Activated B cell treated with CpG ODN at 0.5 μM for 24 hours (primary cell): ENCODE data around the gene PKM. TPM values are rescaled to one million over a fixed set of nuclear protein-coding genes. Genes with fewer than 3 reads are reported as not detected.

Experiments used
- ATAC-seq: fragments of 200-7000 bp; cut with Tn5 transposase; one replicate; pipeline ENCODE4 v1.10.0; 2021; ENCODE audit warnings: low read depth, mild to moderate bottlenecking, moderate library complexity
- CTCF ChIA-PET: fragments of 350-600 bp; sonication (Branson Sonifier 250); formaldehyde crosslinking; loops from one replicate; lab custom pipeline; 2021; ENCODE audit warnings: antibody characterized with exemption; lab: Charles Lee
- POLR2A ChIA-PET: fragments of 350-600 bp; sonication (Branson Sonifier 250); formaldehyde crosslinking; loops from one replicate; lab custom pipeline; 2021; ENCODE audit warnings: antibody characterized with exemption; lab: Charles Lee
- DNase-seq: peaks from one replicate; pipeline ENCODE4 v3.0.0; 2022
- H3K27ac Mint-ChIP-seq: one replicate; pipeline ENCODE4 v1.8.0; 2020; ENCODE audit warnings: mixed read lengths
- H3K27me3 Mint-ChIP-seq: one replicate; pipeline ENCODE4 v1.8.0; 2021; ENCODE audit warnings: mixed read lengths
- H3K36me3 Mint-ChIP-seq: one replicate; pipeline ENCODE4 v1.8.0; 2021; ENCODE audit warnings: low read depth, mixed read lengths
- H3K4me1 Mint-ChIP-seq: one replicate; pipeline ENCODE4 v1.8.0; 2021; ENCODE audit warnings: mixed read lengths
- H3K4me3 Mint-ChIP-seq: one replicate; pipeline ENCODE4 v1.8.0; 2020; ENCODE audit warnings: mild to moderate bottlenecking, mixed read lengths
- H3K9me3 Mint-ChIP-seq: one replicate; pipeline ENCODE4 v1.8.0; 2020; ENCODE audit warnings: mixed read lengths
- intact Hi-C: fragments of 100-400 bp; cut with micrococcal nuclease; formaldehyde crosslinking; loops from one replicate; pipeline ENCODE4 v1.15.1; 2024
- total RNA-seq: library from RNA; stranded (reverse); gene quantifications from 2 replicates; pipeline ENCODE4 v1.2.3, GENCODE V29; 2022
- TF ChIP-seq, protein P1 (sequence below): fragments of 200-600 bp; IDR thresholded peaks from one replicate; pipeline ENCODE4 v1.8.0; 2022; ENCODE audit warnings: antibody characterized with exemption, mild to moderate bottlenecking

The PKM gene
- total RNA-seq, 1 donor from 2014 or later: 1,253 TPM

DNA sequence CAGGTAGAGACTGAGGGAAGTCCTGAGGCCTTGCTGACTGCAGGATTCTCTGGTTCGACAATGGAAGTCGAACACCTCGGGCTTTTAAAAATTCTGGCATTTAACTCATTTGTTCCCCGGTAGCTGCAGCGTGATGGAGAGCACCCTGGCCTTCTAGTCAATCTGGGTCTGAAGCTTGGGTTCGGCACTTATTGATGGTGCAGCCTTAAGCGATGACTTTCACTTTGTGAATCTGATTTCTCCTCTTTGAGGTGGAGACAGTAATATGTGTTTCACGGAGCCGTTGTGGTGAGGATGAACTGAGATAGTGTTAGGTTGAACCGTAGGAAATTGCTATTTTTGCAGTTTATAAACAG lies 42.0 kb upstream of the PKM start:
- H3K4me3 Mint-ChIP-seq: peak overlapping the region; percentile 84
- ChIA-PET POLR2A (interaction anchor here (1.2 to 8.4 kb wide), 2 partner anchors 44 to 103 kb away, joined by 6 to 113 read pairs; partner anchors contain the start of genes HEXA and PKM), CTCF (interaction anchor here (0.5 to 2.2 kb wide), 5 partner anchors 40 to 624 kb away, joined by 3 to 16 read pairs (median 6); partner anchors contain the start of gene PKM)
- intact Hi-C loops: loop anchor here (1.0 to 5.0 kb wide), 7 partner anchors 45 to 509 kb away; partner anchors contain the start of genes ADPGK, ARIH1, BBS4 and HIGD2B
- H3K27me3 Mint-ChIP-seq: no peaks in the 10 kb centered on the region
- DNase-seq (no peak), ATAC-seq (no peak)
- H3K36me3 Mint-ChIP-seq: peaks cover 21% of the 10 kb centered on the region
- no peaks in the 10 kb centered on the region for H3K9me3 Mint-ChIP-seq
- TF ChIP-seq, protein P1, sequence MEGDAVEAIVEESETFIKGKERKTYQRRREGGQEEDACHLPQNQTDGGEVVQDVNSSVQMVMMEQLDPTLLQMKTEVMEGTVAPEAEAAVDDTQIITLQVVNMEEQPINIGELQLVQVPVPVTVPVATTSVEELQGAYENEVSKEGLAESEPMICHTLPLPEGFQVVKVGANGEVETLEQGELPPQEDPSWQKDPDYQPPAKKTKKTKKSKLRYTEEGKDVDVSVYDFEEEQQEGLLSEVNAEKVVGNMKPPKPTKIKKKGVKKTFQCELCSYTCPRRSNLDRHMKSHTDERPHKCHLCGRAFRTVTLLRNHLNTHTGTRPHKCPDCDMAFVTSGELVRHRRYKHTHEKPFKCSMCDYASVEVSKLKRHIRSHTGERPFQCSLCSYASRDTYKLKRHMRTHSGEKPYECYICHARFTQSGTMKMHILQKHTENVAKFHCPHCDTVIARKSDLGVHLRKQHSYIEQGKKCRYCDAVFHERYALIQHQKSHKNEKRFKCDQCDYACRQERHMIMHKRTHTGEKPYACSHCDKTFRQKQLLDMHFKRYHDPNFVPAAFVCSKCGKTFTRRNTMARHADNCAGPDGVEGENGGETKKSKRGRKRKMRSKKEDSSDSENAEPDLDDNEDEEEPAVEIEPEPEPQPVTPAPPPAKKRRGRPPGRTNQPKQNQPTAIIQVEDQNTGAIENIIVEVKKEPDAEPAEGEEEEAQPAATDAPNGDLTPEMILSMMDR: no peak
- peak overlapping the region; percentile 86 for H3K27ac Mint-ChIP-seq
- peaks cover 36% of the 10 kb centered on the region for H3K4me1 Mint-ChIP-seq

DNA sequence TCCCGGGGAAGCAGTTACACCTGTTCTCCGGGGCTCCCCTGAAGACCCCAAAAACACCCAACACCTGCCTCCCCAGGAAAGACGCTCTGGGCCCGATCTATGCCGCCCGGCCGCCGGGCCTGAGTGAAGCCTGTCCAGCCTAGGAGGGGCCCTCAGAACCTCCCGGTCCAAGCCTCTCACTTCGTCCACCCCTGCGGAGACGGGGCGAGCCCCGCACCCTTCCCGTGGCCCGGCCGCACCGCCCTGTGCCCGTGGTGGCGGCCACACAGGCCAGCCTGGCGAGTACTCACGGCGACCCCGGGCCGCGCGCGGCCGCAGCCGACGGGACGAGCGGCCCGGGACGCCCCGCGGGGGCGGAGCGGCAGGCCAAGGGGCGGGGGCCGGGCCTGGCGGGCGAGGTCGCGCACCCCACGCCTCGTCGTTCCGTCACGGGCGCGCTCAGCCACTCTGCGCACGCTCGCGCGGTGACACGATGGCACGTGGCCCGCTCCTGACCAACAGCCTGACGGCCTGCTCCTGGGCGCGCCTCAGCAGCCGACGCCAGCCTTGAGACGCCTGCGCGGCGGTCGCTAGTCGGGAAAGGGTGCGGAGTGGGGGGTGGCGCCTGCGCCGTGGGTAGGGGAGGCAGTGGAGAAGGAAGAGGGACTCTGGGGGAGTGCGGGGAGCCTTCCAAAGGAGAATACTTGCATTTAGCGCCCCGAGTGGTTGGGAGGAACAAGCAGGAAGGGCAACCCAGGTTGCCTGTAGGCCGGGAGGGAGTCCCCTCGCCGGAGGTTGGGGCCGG lies 41.4 kb upstream of the PKM start, which contains the start of gene PARP6:
Gene PARP6 (minus strand): TSS at position 342 of the 784 bp plus-strand sequence. CDS start 5,077 bp downstream, outside the sequence.
- H3K27ac Mint-ChIP-seq: peak within 1 kb of the TSS; percentile 86
- peaks cover 25% of the 10 kb centered on the region for H3K36me3 Mint-ChIP-seq
- ATAC-seq: peak; percentile 96
- peak; percentile 95 for DNase-seq
- POLR2A ChIA-PET: interaction anchor here (1.2 to 8.4 kb wide), 2 partner anchors 43 to 104 kb away, joined by 6 to 113 read pairs; partner anchors contain the start of genes HEXA and PKM
- intact Hi-C loops: loop anchor here (1.0 to 5.0 kb wide), 7 partner anchors 44 to 510 kb away; partner anchors contain the start of genes ADPGK, ARIH1, BBS4 and HIGD2B
- peaks cover 36% of the 10 kb centered on the region for H3K4me1 Mint-ChIP-seq
- CTCF ChIA-PET: interaction anchor here (0.5 to 2.2 kb wide), 3 partner anchors 40 to 624 kb away, joined by 3 to 16 read pairs (median 6); no protein-coding TSS in a partner anchor
- TF ChIP-seq, protein P1: no peak
- H3K9me3 Mint-ChIP-seq: no peaks in the 10 kb centered on the region
- H3K4me3 Mint-ChIP-seq: peak within 1 kb of the TSS; percentile 87
- no peaks in the 10 kb centered on the region for H3K27me3 Mint-ChIP-seq

DNA sequence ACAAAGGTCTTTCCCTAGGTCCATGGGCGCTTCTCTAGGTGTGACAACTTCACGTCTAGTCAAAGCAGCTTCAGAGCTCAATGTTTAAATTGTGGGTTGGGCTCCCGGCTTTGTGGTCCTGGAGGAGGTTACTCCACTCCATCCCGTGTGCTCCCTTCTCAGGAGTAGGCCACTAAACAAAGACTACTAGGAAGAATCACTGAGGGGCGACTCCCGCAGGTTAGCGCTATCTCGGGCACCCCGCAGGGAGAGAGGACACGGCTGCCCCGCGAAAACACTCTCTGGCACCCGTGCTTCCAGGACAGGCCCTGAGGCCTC lies 40.9 kb upstream of the PKM start:
- peak overlapping the region; percentile 80 for H3K27ac Mint-ChIP-seq
- ChIA-PET CTCF (no interaction called here), POLR2A (interaction anchor here (8.4 kb wide), 1 partner anchor 42 kb away, joined by 113 read pairs; the partner anchor contains the start of gene PKM)
- no peaks in the 10 kb centered on the region for H3K27me3 Mint-ChIP-seq
- no peak for ATAC-seq
- DNase-seq: no peak
- H3K4me3 Mint-ChIP-seq: peak overlapping the region; percentile 87
- peaks cover 30% of the 10 kb centered on the region for H3K36me3 Mint-ChIP-seq
- no peaks in the 10 kb centered on the region for H3K9me3 Mint-ChIP-seq
- intact Hi-C loops: loop anchor here (1.0 to 5.0 kb wide), 7 partner anchors 44 to 510 kb away; partner anchors contain the start of genes ADPGK, ARIH1, BBS4 and HIGD2B
- TF ChIP-seq, protein P1: no peak
- peaks cover 36% of the 10 kb centered on the region for H3K4me1 Mint-ChIP-seq

DNA sequence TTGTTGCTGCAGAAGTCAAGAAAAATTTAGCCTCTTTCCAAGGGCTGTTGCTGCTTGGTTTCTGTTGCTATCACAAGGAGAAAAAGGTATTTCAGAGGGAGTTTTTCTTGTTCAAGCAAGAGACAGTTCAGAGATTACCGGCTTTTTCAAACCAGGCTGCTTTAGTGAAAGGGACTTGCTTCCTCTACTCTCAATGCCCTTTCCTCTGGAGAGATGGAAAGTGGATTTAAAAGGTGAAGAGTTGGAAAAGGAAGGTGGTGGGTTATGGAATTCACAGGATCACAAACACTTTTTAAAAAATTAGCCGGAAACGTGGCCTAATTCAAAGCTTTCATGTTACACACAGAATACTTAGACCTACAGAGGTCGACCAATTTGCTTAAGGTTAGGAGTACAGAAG lies 40.2 kb upstream of the PKM start:
- Mint-ChIP-seq H3K27me3 (no peaks in the 10 kb centered on the region), H3K4me1 (peaks cover 36% of the 10 kb centered on the region), H3K36me3 (peaks cover 37% of the 10 kb centered on the region), H3K9me3 (no peaks in the 10 kb centered on the region), H3K4me3 (peak overlapping the region; percentile 87), H3K27ac (peak overlapping the region; percentile 80)
- TF ChIP-seq, protein P1: no peak
- ATAC-seq (no peak), DNase-seq (no peak)
- intact Hi-C loops: loop anchor here (5.0 kb wide), 2 partner anchors 416 to 511 kb away; partner anchors contain the start of genes ADPGK, BBS4 and HIGD2B
- ChIA-PET CTCF (no interaction called here), POLR2A (interaction anchor here (8.4 kb wide), 1 partner anchor 42 kb away, joined by 113 read pairs; the partner anchor contains the start of gene PKM)

DNA sequence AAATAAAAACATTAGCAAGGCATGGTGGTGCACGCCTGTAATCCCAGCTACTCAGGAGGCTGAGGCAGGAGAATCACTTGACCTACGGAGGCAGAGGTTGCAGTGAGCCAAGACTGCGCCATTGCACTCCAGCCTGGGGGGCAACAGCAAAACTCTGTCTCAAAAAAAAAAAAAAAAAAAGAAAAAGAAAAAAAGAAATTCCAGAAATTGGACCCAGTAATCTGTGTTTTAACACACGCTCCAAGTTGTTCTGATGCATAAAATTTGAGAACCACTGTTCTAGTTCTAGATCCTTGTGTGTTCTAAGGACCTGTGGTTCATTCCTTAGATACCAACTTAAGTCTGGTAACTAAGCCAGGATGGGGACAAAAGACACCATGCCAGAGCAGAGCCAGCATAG lies 38.7 kb upstream of the PKM start:
- no peaks in the 10 kb centered on the region for H3K9me3 Mint-ChIP-seq
- H3K4me1 Mint-ChIP-seq: peaks cover 36% of the 10 kb centered on the region
- H3K36me3 Mint-ChIP-seq: peaks cover 51% of the 10 kb centered on the region
- TF ChIP-seq, protein P1: no peak
- POLR2A ChIA-PET: interaction anchor here (8.4 kb wide), 1 partner anchor 40 kb away, joined by 113 read pairs; the partner anchor contains the start of gene PKM
- no peak overlapping the region for H3K27ac Mint-ChIP-seq
- CTCF ChIA-PET: no interaction called here
- ATAC-seq: no peak
- intact Hi-C loops: loop anchor here (5.0 kb wide), 2 partner anchors 418 to 513 kb away; partner anchors contain the start of genes ADPGK, BBS4 and HIGD2B
- DNase-seq: no peak
- no peaks in the 10 kb centered on the region for H3K27me3 Mint-ChIP-seq
- no peak overlapping the region for H3K4me3 Mint-ChIP-seq
